SW480 (cell line): ENCODE measurements around the gene PPP2R2D.
"Not testable (repeated sequence)": the region's sequence is repeated elsewhere in the genome, so short reads cannot be mapped to it uniquely, and the experiment has no call there.

ENCODE experiments used
- DNase-seq: peaks from one replicate; pipeline ENCODE4 v3.0.0-alpha.2; 2016; ENCODE audit warnings: low spot score

The PPP2R2D gene

GRCh38 chr10:131868436-131868835 is 32.4 kb upstream of the PPP2R2D start:
- DNase-seq: no peak

- no peak for DNase-seq
These were observed 31.5 kb upstream of the PPP2R2D start for GRCh38 chr10:131869344-131869743.

- DNase-seq: no peak
These were observed 30.4 kb upstream of the PPP2R2D start for GRCh38 chr10:131870411-131870810.

GRCh38 chr10:131870831-131871672 is 29.8 kb upstream of the PPP2R2D start:
- DNase-seq: no peak

GRCh38 chr10:131871673-131872005 is 29.2 kb upstream of the PPP2R2D start:
- no peak for DNase-seq

- DNase-seq: no peak
These were observed 28.6 kb upstream of the PPP2R2D start for GRCh38 chr10:131872011-131872826.

- DNase-seq: no peak
These were observed 27.9 kb upstream of the PPP2R2D start for GRCh38 chr10:131872827-131873375.

- DNase-seq: peak; percentile 77
These were observed 25.8 kb upstream of the PPP2R2D start for GRCh38 chr10:131874991-131875451.

- DNase-seq: no peak
These were observed 25.3 kb upstream of the PPP2R2D start for GRCh38 chr10:131875501-131875900.

- no peak for DNase-seq
These were observed 24.8 kb upstream of the PPP2R2D start for GRCh38 chr10:131876017-131876416.

GRCh38 chr10:131876508-131876907 is 24.3 kb upstream of the PPP2R2D start:
- DNase-seq: no peak

- DNase-seq: no peak
These were observed 20.7 kb upstream of the PPP2R2D start for GRCh38 chr10:131880016-131880590.

- DNase-seq: no peak
These were observed 19.5 kb upstream of the PPP2R2D start for GRCh38 chr10:131881104-131881880.

GRCh38 chr10:131882151-131882550 is 18.7 kb upstream of the PPP2R2D start:
- DNase-seq: no peak

- no peak for DNase-seq
These were observed 18.0 kb upstream of the PPP2R2D start for GRCh38 chr10:131882590-131883451.

GRCh38 chr10:131883621-131884393 is 17.0 kb upstream of the PPP2R2D start:
- DNase-seq: not testable (repeated sequence)

- peak; percentile 40 for DNase-seq
These were observed 15.2 kb upstream of the PPP2R2D start for GRCh38 chr10:131885391-131886165.

GRCh38 chr10:131886237-131886636 is 14.6 kb upstream of the PPP2R2D start:
- no peak for DNase-seq

GRCh38 chr10:131888186-131888604 is 12.6 kb upstream of the PPP2R2D start:
- DNase-seq: peak; percentile 28
